GM21825 (cell line): ENCODE results near the gene GLI3.

ENCODE experiments used
- ATAC-seq: cut with Tn5 transposase; IDR thresholded peaks from one replicate; pipeline ENCODE4 v1.9.1; 2021; ENCODE audit warnings: mild to moderate bottlenecking, moderate library complexity; ENCODE audit not compliant: unreplicated experiment

The GLI3 gene

DNA sequence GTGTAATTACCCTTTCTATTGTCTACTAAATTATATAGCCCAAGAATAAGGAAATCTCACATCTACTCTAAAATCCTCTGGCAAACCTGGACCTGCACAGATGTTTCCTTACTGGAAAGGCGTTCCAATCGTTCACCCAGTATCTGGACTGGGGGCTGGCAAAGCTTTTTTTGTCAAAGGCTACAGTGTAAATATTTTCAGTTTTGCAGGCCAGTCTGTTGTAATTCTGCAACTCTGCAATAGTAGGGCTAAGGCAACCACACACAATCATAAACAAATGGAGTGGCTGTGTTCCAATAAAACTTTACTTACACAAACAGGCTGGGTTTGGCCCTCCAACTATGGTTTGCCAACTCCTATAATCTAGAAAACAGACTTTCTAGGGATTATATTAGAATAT is 56.2 kb downstream of the GLI3 start:
- no peak for ATAC-seq

DNA sequence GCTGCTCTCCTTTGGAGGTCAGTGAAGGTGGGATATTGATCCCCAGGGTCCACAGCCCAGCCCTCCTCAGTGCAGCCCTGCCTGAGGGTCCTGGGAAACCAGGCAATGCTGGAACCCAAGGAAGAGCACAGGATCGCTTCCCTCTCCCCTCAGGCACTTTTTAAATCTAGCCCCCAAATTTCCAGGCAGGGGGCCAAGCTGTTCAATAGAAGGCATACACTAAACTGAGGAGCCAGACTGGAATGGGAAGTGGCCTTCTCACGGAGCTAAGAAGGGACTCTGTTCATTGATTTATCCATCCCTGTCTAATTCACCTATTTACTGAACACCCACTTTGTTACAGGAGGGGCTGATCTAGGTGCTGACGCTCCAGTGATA is 60.3 kb downstream of the GLI3 start:
- no peak for ATAC-seq

DNA sequence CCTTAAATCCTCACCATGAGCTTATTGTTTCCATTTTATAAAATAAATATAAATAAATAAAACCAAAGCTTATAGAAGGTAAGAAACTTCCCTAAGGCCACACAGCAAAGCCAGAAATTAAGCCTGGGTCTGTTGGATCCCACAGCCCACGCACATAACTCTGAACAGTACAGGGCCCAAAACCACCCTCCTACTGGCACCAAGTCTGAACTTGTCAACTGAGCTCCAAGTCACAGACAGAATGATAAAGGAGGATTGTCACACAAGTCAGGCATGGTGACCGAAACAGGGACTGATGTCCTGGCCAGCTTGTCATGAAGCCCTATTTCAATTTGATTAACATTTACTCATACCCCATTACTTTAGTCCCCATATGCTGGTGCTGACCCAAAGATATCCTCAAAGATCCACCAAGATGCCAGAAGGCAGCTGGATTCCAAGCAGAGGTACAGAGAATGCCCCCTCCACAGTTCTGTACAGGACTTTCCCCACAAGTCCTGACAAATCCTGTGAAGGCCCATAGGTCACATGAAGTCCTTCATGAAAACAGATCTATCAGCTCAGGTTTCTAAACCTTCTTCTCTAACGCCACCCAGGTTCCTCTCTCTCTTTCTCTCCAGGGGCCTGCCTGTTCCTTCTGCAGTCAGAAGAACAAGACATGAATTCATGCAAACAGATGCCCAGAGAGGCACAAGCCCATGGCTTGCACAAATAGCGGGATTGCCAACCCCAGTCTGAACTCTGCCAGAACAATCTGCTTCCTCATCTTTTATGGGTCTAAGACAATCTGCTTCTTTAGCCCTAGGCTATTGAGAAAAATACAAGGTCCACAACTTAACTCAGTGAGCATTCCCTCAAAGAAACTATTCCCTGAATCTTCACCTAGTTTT is 60.9 kb downstream of the GLI3 start:
- ATAC-seq = no peak

DNA sequence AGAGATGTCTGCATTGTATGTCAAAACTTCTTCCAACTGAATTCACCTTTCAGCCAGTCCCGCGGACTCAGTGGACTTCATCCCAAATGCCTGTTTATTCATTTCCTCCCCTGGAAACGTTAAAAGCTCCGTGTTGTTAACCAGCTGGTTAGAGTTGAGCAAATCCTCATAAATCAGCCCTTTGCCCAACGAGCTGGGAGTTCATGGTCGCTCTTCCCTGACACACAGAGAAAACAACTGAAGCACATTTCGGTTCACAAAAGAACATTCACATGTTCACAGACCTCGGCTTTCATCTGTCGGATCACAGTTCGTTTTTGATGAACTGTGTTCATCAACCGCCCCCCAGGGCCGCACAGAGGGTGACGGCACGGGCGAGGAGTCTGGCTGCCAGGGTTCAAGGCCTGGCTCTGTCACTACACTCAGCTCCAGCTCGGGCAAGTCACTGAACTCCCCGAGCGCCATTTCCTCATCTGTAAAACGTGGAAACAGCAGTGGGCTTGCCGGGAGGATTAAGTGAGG is 62.6 kb downstream of the GLI3 start:
- no peak for ATAC-seq

DNA sequence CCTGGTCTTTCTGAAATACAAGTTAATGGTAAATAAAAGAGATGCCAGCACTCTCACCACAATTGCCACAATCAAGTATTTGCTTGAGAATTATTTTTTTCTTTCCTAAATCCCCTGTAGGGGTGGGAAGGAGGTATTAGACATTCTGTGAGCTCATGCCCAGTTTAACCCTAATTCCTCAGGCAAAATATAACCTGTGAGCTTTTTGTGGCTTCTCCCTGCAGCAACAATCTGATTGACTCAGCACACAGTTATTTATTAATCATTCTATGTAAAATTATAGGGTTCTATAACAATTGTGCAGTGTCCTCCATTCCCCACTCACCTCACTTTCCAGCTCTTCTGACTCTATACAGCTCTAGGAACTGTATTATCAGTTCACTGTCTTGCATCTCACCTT is 66.3 kb downstream of the GLI3 start:
- no peak for ATAC-seq

DNA sequence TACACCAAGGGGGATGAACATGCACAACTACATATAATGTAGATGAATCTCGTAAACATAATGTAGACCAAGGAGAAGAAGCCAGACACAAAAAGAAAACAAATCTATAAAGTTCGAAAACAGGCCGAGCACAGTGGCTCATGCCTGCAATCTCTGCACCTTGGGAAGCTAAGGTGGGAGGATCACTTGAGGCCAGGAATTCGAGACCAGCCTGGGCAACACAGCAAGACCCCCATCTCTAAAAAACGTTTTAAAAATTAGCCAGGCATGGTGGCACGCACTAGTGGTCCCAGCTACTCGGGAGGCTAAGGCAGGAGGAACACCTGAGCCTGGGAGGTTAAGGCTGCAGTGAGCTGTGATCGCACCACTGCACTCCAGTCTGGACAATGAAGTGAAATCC is 68.5 kb downstream of the GLI3 start:
- ATAC-seq = no peak

DNA sequence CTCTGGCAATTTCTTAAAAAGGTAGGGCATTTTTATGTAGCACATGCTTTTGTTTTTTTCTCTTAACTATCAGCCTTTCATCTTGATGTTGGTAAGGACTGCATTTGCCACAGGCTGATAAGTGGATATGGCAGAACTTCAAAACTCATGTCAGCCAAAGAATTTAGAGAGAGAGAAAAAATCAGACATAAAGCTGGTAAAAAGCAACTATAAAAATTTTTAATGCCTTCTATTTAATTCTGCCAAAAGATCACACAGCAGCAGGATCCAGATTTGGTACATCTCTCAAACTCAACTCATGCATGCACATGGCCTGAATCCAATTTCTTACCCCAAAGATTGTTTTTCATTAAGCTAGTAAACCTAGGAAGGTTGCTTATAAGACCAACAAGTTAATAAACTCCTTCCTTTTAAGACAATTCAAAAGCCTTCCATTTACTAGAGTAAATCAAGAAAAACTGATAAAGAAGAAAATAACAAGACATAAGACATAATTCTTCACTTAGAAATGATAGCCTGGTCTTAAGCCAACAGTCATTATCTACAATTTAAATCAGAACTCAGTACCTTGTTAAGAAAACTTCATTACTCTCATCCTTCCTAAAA is 69.3 kb downstream of the GLI3 start:
- no peak for ATAC-seq

- no peak for ATAC-seq
Observed at GRCh38 chr7:42167206-42167605, 69.8 kb downstream of the GLI3 start.

GRCh38 chr7:42164881-42165428 is 72.1 kb downstream of the GLI3 start:
- no peak for ATAC-seq

DNA sequence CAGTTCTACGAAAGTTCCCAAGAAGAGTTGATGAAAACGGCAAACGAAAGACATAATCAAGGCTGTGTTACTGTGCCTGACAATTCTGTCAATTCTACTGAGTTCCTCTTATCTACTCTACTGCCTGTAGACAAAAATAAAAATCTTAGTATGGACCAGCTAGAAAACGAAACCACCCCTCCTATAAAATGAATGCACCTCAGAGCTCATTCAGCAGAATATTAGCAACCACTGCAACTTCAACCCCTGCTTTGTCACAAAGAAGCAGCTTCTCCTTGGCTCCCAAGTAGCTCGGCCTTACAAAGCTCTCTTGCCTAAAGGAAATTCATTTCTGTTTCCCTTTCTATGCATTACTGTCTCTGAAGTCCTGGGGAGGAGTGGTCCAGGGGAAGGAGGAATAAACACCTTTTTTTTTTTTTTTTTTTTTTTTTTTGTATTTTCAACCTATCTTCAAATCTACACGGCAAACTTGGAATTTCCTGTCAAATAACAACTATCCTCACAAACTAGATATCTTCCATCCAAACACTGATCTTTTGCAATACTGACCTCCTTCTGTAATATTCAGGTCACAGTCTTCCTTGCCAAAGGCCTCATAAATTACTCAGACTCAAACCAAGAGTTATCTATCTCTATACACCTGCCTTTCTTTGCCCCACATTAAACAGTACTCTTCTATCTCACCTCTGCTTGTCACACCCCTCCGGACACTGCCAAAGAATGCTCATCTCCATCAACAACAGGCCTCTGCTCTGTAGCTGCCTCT is 74.3 kb downstream of the GLI3 start:
- ATAC-seq = no peak

DNA sequence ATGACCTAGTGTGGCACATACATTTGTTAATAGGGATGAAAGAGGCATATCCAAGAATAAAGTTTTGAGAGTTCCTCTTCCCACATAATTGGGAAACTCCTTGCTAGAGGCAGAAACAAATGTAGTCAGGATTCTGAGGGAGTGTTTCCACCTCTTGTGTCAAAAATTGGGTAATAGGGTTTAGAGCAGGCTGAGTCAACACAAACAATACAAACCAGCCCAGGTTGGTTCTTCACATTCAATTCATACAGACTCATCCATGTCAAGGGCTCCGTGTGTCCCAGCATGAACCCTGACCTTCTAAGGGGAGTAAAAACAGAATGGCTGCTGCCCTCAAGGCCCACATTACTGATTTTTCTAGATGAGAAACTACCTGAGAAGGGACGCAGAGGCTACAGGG is 75.3 kb downstream of the GLI3 start:
- no peak for ATAC-seq

DNA sequence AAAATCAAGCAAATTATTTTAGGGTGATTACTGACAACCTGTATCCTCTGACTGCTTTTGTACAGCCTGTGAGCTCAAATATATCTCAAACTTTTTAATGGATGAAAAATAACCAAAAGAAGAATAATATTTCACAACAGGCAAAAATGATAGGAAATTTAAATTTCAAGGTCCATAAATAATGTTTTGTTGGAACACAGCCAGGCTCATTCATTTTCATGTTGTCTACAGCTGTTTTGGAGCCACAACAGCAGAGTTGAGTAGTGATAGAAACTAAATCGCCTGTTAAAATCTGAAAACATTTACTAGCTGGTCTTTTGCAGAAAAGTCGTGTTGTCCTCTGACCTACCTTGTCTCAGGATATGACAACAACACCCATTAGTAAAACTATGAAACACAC is 75.9 kb downstream of the GLI3 start:
- ATAC-seq = no peak

DNA sequence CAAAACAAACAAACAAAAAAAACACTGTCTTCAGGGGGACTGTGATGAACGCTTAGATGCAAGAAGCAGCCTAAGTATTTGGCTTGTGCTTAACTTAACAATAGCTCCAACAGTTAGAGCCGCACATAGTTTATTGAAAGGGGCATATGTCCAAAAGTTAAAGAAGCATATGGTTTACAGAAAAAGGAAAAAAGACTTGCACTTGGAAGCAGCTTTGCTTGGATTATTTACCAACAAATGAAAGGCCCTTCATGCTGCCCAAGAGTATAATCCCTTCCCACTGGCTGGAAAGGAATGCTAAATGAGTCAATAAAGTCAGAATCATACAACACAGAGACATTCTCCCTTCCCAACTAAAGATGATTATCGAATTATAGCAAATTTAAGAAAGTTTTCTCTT is 77.9 kb downstream of the GLI3 start:
- no peak for ATAC-seq

- no peak for ATAC-seq
Observed at GRCh38 chr7:42156967-42157721, 79.9 kb downstream of the GLI3 start.

- no peak for ATAC-seq
Observed at GRCh38 chr7:42156291-42156865, 80.6 kb downstream of the GLI3 start.

- no peak for ATAC-seq
Observed at GRCh38 chr7:42155584-42156290, 81.3 kb downstream of the GLI3 start.

- no peak for ATAC-seq
Observed at GRCh38 chr7:42154173-42154572, 82.8 kb downstream of the GLI3 start.

GRCh38 chr7:42152329-42153205 is 84.4 kb downstream of the GLI3 start:
- no peak for ATAC-seq

DNA sequence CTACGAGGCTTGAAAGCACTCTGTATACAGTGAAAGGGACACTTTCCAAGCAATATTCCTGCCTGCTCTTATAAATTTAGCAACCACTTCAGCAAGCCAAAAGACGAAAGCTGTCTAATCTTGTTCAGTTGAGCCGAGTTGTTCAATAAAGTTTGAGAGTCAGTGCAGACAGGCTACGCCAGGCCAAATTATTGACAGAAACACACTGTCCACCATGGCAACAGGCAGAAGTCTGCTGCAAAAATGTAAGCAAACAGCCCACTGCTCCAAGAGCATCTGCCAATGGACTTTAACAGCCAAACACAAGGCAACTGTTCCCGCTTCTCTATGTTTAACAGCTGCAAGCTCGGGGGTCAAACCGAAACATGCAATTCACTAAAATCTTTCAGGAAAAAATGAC is 85.7 kb downstream of the GLI3 start:
- ATAC-seq = no peak
